GM12892 (cell line): ENCODE data around the gene WWC1.

Experiments used
- POLR2A ChIP-seq: IDR thresholded peaks from 2 replicates; pipeline ENCODE4 v1.6.1; 2011; ENCODE audit warnings: low read depth, low read length, control low read depth
- POLR2AphosphoS5 ChIP-seq: IDR thresholded peaks from 2 replicates; pipeline ENCODE4 v1.6.1; 2011; ENCODE audit warnings: low read depth, low read length, control low read depth
- TAF1 ChIP-seq: IDR thresholded peaks from 2 replicates; pipeline ENCODE4 v1.6.1; 2011; ENCODE audit warnings: low read depth, mild to moderate bottlenecking, control low read depth, low read length, borderline replicate concordance

GRCh38 chr5:168377525-168377924 is 86.1 kb downstream of the WWC1 start:
- TF ChIP-seq POLR2A (no peak), POLR2AphosphoS5 (no peak), TAF1 (no peak)
